ENCODE data around the gene CCDC39.

CCDC39 gene

GRCh38 chr3:180683816-180684215, 4.5 kb upstream of the CCDC39 start:
- H2AFZ ChIP-seq (ENCODE audit: low read depth, low read length): no peak overlapping the region
- DNase-seq: no peak
- no peak for ATAC-seq (ENCODE audit: insufficient read depth, low read depth)

GRCh38 chr3:180680097-180680430, 775 bp upstream of the CCDC39 start:
- Histone ChIP-seq H3K4me3 (ENCODE audit: low read depth in 1 of 2, low read length in 2 of 2) (no peak overlapping the region), H4K20me1 (ENCODE audit: insufficient read depth, low read length) (no peaks in the 10 kb centered on the region), H3K36me3 (ENCODE audit: insufficient read depth, low read length) (no peaks in the 10 kb centered on the region), H3K79me2 (ENCODE audit: insufficient read depth, low read length) (no peaks in the 10 kb centered on the region), H2AFZ (ENCODE audit: low read depth, low read length) (no peak overlapping the region), H3K27ac (ENCODE audit: low read length) (no peak overlapping the region), H3K4me2 (ENCODE audit: insufficient read depth, low read length) (no peak overlapping the region), H3K9ac (ENCODE audit: low read depth, low read length) (no peak overlapping the region), H3K27me3 (ENCODE audit: insufficient read depth, low read length, poor library complexity) (peaks cover 17% of the 10 kb centered on the region), H3K4me1 (ENCODE audit: insufficient read depth, low read length) (peaks cover 9% of the 10 kb centered on the region; the same call in 1 of the 2 replicates), H3K9me3 (ENCODE audit: insufficient read depth, low read length, severe bottlenecking) (no peaks in the 10 kb centered on the region)
- ATAC-seq (ENCODE audit: insufficient read depth, low read depth) (no peak), DNase-seq (no peak)
- TF ChIP-seq, protein P1, sequence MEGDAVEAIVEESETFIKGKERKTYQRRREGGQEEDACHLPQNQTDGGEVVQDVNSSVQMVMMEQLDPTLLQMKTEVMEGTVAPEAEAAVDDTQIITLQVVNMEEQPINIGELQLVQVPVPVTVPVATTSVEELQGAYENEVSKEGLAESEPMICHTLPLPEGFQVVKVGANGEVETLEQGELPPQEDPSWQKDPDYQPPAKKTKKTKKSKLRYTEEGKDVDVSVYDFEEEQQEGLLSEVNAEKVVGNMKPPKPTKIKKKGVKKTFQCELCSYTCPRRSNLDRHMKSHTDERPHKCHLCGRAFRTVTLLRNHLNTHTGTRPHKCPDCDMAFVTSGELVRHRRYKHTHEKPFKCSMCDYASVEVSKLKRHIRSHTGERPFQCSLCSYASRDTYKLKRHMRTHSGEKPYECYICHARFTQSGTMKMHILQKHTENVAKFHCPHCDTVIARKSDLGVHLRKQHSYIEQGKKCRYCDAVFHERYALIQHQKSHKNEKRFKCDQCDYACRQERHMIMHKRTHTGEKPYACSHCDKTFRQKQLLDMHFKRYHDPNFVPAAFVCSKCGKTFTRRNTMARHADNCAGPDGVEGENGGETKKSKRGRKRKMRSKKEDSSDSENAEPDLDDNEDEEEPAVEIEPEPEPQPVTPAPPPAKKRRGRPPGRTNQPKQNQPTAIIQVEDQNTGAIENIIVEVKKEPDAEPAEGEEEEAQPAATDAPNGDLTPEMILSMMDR (IDR thresholded peaks at IDR 0.05; ENCODE audit: borderline replicate concordance, extremely low read depth, low read length, poor library complexity, severe bottlenecking): no peak
- TF ChIP-seq EZH2 (IDR thresholded peaks at IDR 0.05; ENCODE audit: borderline replicate concordance, low read depth, low read length, severe bottlenecking): no peak

More at GRCh38 chr3:180683816-180684215, 4.5 kb upstream of the CCDC39 start:
- H3K9me3 ChIP-seq (ENCODE audit: insufficient read depth, low read length, severe bottlenecking): no peaks in the 10 kb centered on the region
- H3K79me2 ChIP-seq (ENCODE audit: insufficient read depth, low read length): no peaks in the 10 kb centered on the region
- no peak overlapping the region for H3K27ac ChIP-seq (ENCODE audit: low read length)
- no peak overlapping the region for H3K4me3 ChIP-seq (ENCODE audit: low read depth in 1 of 2, low read length in 2 of 2)
- H3K27me3 ChIP-seq (ENCODE audit: insufficient read depth, low read length, poor library complexity): peaks cover 13% of the 10 kb centered on the region
- H4K20me1 ChIP-seq (ENCODE audit: insufficient read depth, low read length): no peaks in the 10 kb centered on the region
- TF ChIP-seq, protein P1 (IDR thresholded peaks at IDR 0.05; ENCODE audit: borderline replicate concordance, extremely low read depth, low read length, poor library complexity, severe bottlenecking): no peak
- TF ChIP-seq EZH2 (IDR thresholded peaks at IDR 0.05; ENCODE audit: borderline replicate concordance, low read depth, low read length, severe bottlenecking): no peak
- no peak overlapping the region for H3K9ac ChIP-seq (ENCODE audit: low read depth, low read length)
- no peak overlapping the region for H3K4me2 ChIP-seq (ENCODE audit: insufficient read depth, low read length)
- no peaks in the 10 kb centered on the region for H3K36me3 ChIP-seq (ENCODE audit: insufficient read depth, low read length)
- peaks cover 8% of the 10 kb centered on the region; the same call in 1 of the 2 replicates for H3K4me1 ChIP-seq (ENCODE audit: insufficient read depth, low read length)

GRCh38 chr3:180678231-180678630, 1.1 kb downstream of the CCDC39 start:
- Histone ChIP-seq H3K4me3 (ENCODE audit: low read depth in 1 of 2, low read length in 2 of 2) (no peak overlapping the region), H2AFZ (ENCODE audit: low read depth, low read length) (no peak overlapping the region), H3K9ac (ENCODE audit: low read depth, low read length) (no peak overlapping the region), H3K36me3 (ENCODE audit: insufficient read depth, low read length) (no peaks in the 10 kb centered on the region), H3K4me2 (ENCODE audit: insufficient read depth, low read length) (no peak overlapping the region), H3K79me2 (ENCODE audit: insufficient read depth, low read length) (no peaks in the 10 kb centered on the region), H3K4me1 (ENCODE audit: insufficient read depth, low read length) (peaks cover 9% of the 10 kb centered on the region; the same call in 1 of the 2 replicates), H3K27ac (ENCODE audit: low read length) (no peak overlapping the region), H3K9me3 (ENCODE audit: insufficient read depth, low read length, severe bottlenecking) (no peaks in the 10 kb centered on the region), H4K20me1 (ENCODE audit: insufficient read depth, low read length) (no peaks in the 10 kb centered on the region), H3K27me3 (ENCODE audit: insufficient read depth, low read length, poor library complexity) (peaks cover 17% of the 10 kb centered on the region)
- TF ChIP-seq, protein P1 (IDR thresholded peaks at IDR 0.05; ENCODE audit: borderline replicate concordance, extremely low read depth, low read length, poor library complexity, severe bottlenecking): no peak
- TF ChIP-seq EZH2 (IDR thresholded peaks at IDR 0.05; ENCODE audit: borderline replicate concordance, low read depth, low read length, severe bottlenecking): no peak
- DNase-seq (no peak), ATAC-seq (ENCODE audit: insufficient read depth, low read depth) (no peak)

DNA sequence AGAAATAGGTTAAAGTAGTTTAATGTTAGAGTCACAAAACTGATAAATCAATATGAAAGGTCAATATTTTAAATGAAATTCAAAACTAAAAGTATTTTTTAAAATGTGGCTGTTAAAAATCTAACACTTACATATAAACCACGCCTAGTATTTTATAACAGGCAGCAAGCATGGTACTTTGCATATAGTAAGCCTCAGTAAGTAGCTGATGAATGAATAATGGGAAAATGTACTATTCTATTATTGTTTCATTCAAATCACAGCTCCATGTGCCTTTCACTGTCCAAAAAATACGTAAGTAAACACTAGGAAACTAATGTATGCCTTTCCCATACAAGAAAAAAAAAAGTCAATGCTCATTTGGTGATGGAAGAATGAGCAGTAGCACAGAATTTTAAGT, 17.8 kb downstream of the CCDC39 start:
- H3K36me3 ChIP-seq (ENCODE audit: insufficient read depth, low read length): no peaks in the 10 kb centered on the region

More for the DNA sequence above, 17.8 kb downstream of the CCDC39 start:
- H4K20me1 ChIP-seq (ENCODE audit: insufficient read depth, low read length): no peaks in the 10 kb centered on the region
- no peak overlapping the region for H3K4me2 ChIP-seq (ENCODE audit: insufficient read depth, low read length)
- no peak overlapping the region for H3K4me3 ChIP-seq (ENCODE audit: low read depth in 1 of 2, low read length in 2 of 2)
- H3K9me3 ChIP-seq (ENCODE audit: insufficient read depth, low read length, severe bottlenecking): no peaks in the 10 kb centered on the region
- H3K4me1 ChIP-seq (ENCODE audit: insufficient read depth, low read length): no peaks in the 10 kb centered on the region
- no peak for DNase-seq
- no peak overlapping the region for H3K27ac ChIP-seq (ENCODE audit: low read length)
- no peak for TF ChIP-seq EZH2 (IDR thresholded peaks at IDR 0.05; ENCODE audit: borderline replicate concordance, low read depth, low read length, severe bottlenecking)
- TF ChIP-seq, protein P1 (IDR thresholded peaks at IDR 0.05; ENCODE audit: borderline replicate concordance, extremely low read depth, low read length, poor library complexity, severe bottlenecking): no peak
- H2AFZ ChIP-seq (ENCODE audit: low read depth, low read length): no peak overlapping the region
- H3K9ac ChIP-seq (ENCODE audit: low read depth, low read length): no peak overlapping the region
- no peaks in the 10 kb centered on the region for H3K79me2 ChIP-seq (ENCODE audit: insufficient read depth, low read length)
- H3K27me3 ChIP-seq (ENCODE audit: insufficient read depth, low read length, poor library complexity): no peaks in the 10 kb centered on the region
- no peak for ATAC-seq (ENCODE audit: insufficient read depth, low read depth)

All from DND-41 (cell line).